Raji (cell line): ENCODE data around the gene ADAM10.

Source experiments
- POLR2A ChIP-seq: IDR thresholded peaks from 2 replicates; pipeline ENCODE4 v1.6.1; 2011; ENCODE audit warnings: low read depth, low read length, control low read depth; ENCODE audit not compliant: insufficient read depth

The ADAM10 gene

GRCh38 chr15:58574631-58575030 lies 174.9 kb downstream of the ADAM10 start:
- no peak for TF ChIP-seq POLR2A

- TF ChIP-seq POLR2A: no peak
Observed at GRCh38 chr15:58573270-58573669, 176.2 kb downstream of the ADAM10 start.

- no peak for TF ChIP-seq POLR2A
Observed at GRCh38 chr15:58572521-58572920, 177.0 kb downstream of the ADAM10 start.

- TF ChIP-seq POLR2A: no peak
Observed at GRCh38 chr15:58571491-58571890, 178.0 kb downstream of the ADAM10 start.

GRCh38 chr15:58569455-58569854 lies 180.1 kb downstream of the ADAM10 start:
- TF ChIP-seq POLR2A: no peak

- no peak for TF ChIP-seq POLR2A
Observed at GRCh38 chr15:58568157-58568571, 181.3 kb downstream of the ADAM10 start.

- TF ChIP-seq POLR2A: no peak
Observed at GRCh38 chr15:58566029-58566428, 183.5 kb downstream of the ADAM10 start.

- TF ChIP-seq POLR2A: no peak
Observed at GRCh38 chr15:58565619-58566018, 183.9 kb downstream of the ADAM10 start.

- TF ChIP-seq POLR2A: no peak
Observed at GRCh38 chr15:58564981-58565380, 184.5 kb downstream of the ADAM10 start.

- TF ChIP-seq POLR2A: no peak
Observed at GRCh38 chr15:58562135-58562534, 187.4 kb downstream of the ADAM10 start.

- TF ChIP-seq POLR2A: no peak
Observed at GRCh38 chr15:58561321-58561720, 188.2 kb downstream of the ADAM10 start.

GRCh38 chr15:58559904-58560588 lies 189.5 kb downstream of the ADAM10 start:
- TF ChIP-seq POLR2A: no peak

GRCh38 chr15:58558777-58559176 lies 190.7 kb downstream of the ADAM10 start:
- TF ChIP-seq POLR2A: no peak

GRCh38 chr15:58556541-58556940 lies 193.0 kb downstream of the ADAM10 start:
- no peak for TF ChIP-seq POLR2A

- TF ChIP-seq POLR2A: no peak
Observed at GRCh38 chr15:58556028-58556361, 193.5 kb downstream of the ADAM10 start.

GRCh38 chr15:58555162-58556027 lies 194.1 kb downstream of the ADAM10 start:
- TF ChIP-seq POLR2A: no peak
